ENCODE data around the gene DCUN1D1.

- TF ChIP-seq, protein P1, sequence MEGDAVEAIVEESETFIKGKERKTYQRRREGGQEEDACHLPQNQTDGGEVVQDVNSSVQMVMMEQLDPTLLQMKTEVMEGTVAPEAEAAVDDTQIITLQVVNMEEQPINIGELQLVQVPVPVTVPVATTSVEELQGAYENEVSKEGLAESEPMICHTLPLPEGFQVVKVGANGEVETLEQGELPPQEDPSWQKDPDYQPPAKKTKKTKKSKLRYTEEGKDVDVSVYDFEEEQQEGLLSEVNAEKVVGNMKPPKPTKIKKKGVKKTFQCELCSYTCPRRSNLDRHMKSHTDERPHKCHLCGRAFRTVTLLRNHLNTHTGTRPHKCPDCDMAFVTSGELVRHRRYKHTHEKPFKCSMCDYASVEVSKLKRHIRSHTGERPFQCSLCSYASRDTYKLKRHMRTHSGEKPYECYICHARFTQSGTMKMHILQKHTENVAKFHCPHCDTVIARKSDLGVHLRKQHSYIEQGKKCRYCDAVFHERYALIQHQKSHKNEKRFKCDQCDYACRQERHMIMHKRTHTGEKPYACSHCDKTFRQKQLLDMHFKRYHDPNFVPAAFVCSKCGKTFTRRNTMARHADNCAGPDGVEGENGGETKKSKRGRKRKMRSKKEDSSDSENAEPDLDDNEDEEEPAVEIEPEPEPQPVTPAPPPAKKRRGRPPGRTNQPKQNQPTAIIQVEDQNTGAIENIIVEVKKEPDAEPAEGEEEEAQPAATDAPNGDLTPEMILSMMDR (conservative IDR thresholded peaks at IDR 0.05; ENCODE audit: low read depth in 2 of 2) = no peak
- TF ChIP-seq POLR2AphosphoS5 (IDR thresholded peaks at IDR 0.05; ENCODE audit: low read depth) = no peak
- TF ChIP-seq EZH2 (IDR thresholded peaks at IDR 0.05; ENCODE audit: low read depth, unreplicated experiment) = no peak
- no peak for TF ChIP-seq NANOG (IDR thresholded peaks at IDR 0.05; ENCODE audit: borderline replicate concordance)
- no peak for TF ChIP-seq CREB1 (CRISPR knock-in tag; IDR thresholded peaks at IDR 0.05; ENCODE audit: low read depth)
- no peak for TF ChIP-seq JUNB (IDR thresholded peaks at IDR 0.05; ENCODE audit: unreplicated experiment)
- no peak for TF ChIP-seq EZH2phosphoT487 (IDR thresholded peaks at IDR 0.05; ENCODE audit: unreplicated experiment)
- no peak for TF ChIP-seq ZNF331 (CRISPR knock-in tag; IDR thresholded peaks at IDR 0.05; ENCODE audit: low read depth)
These were observed 43.4 kb downstream of the DCUN1D1 start for GRCh38 chr3:182936918-182937285.
